Fibroblast of lung (primary cell): ENCODE data around the gene WBP11.

Source experiments
- CTCF ChIP-seq, 2 donors: IDR thresholded peaks in 1 of 2; conservative IDR thresholded peaks in 1 of 2; 1 replicate in 1 of 2; 2 replicates in 1 of 2; pipeline ENCODE4 v1.5.1; 2011 to 2012; ENCODE audit warnings: low read length in 2 of 2, control low read depth in 1 of 2, inconsistent platforms in 1 of 2, low read depth in 1 of 2, mild to moderate bottlenecking in 1 of 2
- EZH2 ChIP-seq: IDR thresholded peaks from 2 replicates; pipeline ENCODE4 v1.5.1; 2012; ENCODE audit warnings: low read length, control low read depth, mild to moderate bottlenecking; ENCODE audit errors: missing control alignments

DNA sequence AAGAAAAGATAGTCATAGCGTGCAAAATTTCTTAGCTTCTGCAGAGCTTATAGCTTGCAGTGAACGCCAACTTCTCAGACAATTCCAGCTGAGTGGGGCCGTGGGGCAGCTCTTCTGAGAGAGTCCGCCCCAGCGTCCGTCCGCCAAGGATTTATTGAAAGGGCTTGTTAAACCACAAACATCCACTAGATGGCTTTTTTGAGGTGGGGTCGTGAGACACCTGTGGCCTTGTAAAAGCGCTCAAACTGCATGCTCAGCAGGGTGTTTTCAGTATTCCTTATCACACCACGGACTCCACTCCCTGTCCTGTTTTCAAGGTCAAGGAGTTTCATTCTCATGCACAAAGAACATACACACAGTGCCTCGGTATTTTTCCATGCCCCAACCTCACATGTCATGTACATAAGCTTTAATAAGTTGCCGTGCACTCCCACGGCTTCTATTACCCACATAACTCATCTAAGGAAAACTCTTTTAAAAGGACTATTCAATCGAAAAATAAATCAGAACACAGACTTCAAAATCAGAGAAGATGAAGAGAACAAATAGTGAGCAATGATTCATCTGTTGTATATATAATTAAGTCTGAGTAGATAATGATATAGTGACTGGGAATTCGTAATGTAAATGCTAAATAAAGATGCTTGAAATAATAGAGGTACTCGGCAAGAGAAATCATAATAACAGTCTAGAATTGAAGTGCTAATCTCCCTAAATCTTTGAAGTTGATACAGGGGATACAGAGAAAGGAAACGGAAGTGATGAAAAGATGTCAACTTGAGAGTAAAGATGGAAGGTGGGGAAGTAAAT lies 46.7 kb downstream of the WBP11 start:
- TF ChIP-seq EZH2 (no peak), CTCF (conservative IDR thresholded peaks at IDR 0.05 in 1 of 2, IDR thresholded peaks at IDR 0.05 in 1 of 2; ENCODE audit: low read depth in 1 of 2, low read length in 2 of 2) (peak in 1 of 2 donors; percentile 48)
